C4-2B (cell line): ENCODE data around the gene COL6A2.

Source experiments
- CTCF ChIP-seq: fragments of 450-650 bp; conservative IDR thresholded peaks from 2 replicates; pipeline ENCODE4 v1.5.1; 2017; ENCODE audit warnings: mild to moderate bottlenecking
- ZFX ChIP-seq: fragments of 450-650 bp; IDR thresholded peaks from 2 replicates; pipeline ENCODE4 v1.6.1; 2017

- TF ChIP-seq CTCF (no peak), ZFX (no peak)
Observed at GRCh38 chr21:46100906-46101305, 3.0 kb downstream of the COL6A2 start.
